ENCODE measurements around the gene CLN6.
"Not testable (repeated sequence)": the region's sequence is repeated elsewhere in the genome, so short reads cannot be mapped to it uniquely, and the experiment has no call there.

Gene CLN6

GRCh38 chr15:68206711-68207151 lies 22.8 kb downstream of the CLN6 start:
- no peak for DNase-seq (ENCODE audit: low read depth)

- no peak for DNase-seq (ENCODE audit: low read depth)
Measured at GRCh38 chr15:68205954-68206539, 23.5 kb downstream of the CLN6 start.

DNA sequence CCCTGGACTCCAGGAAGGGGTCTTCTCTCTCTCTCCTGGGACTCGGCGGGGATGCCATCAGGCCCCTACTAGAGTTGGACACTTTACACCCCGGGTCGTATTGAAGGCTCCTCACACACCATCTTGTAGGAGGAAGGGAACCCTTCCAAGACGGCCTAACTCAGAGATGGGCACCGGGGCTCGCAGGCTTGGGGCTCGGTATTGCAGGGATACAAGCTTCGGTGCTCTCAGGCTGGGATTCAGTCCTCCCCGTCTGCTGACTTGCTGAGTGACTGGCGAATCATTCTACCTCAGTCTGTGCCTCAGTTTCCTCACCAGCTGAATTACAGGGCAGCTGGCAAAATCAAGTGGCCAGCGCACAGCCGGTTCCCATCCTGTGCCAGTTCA lies 24.0 kb downstream of the CLN6 start:
- DNase-seq (ENCODE audit: low read depth), result no peak

DNA sequence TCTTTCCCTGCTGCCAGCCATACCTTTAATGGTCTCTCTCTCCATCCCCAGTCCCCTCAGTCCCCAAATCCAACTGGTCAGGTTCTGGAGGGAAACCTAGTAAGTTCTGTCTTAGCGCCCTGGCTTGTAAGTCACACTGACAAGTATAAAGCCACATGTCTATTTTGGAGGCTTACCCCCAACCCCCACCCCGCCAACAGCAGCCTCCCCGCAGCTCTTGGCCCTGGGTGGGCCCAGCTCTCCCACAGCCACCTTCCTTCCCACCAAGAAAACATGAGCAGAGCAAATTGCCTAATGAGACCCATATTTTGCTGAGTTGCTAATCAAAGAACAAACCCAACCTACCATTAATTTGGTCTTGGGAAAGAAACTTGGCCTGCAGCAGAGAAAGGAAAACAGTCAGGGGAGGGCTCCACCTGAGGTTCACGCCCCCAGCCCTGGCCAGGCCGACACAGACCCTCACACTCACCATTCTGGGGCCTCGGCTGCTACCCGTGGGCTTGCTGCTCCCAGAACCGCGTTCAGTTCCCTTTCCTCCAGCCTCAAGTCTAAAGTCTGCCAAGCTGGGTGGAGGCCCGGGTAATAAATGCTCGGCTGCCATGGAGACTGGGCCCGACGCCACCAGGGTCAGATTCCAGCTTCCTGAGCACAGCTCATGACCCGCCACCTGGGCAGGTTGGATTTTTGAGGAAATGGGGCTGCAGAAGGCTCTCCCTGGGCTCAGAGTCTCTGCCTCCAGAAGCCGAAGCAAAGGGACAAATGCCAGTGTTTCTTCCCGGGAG lies 24.6 kb downstream of the CLN6 start, which contains the start of gene CALML4:
CALML4 (minus strand) TSS at position 557 of the 782 bp plus-strand sequence; CDS start at position 472, 85 bp downstream.
- DNase-seq (ENCODE audit: low read depth), result no peak

- DNase-seq (ENCODE audit: low read depth), result no peak
Measured at GRCh38 chr15:68204361-68204760, 25.2 kb downstream of the CLN6 start.

DNA sequence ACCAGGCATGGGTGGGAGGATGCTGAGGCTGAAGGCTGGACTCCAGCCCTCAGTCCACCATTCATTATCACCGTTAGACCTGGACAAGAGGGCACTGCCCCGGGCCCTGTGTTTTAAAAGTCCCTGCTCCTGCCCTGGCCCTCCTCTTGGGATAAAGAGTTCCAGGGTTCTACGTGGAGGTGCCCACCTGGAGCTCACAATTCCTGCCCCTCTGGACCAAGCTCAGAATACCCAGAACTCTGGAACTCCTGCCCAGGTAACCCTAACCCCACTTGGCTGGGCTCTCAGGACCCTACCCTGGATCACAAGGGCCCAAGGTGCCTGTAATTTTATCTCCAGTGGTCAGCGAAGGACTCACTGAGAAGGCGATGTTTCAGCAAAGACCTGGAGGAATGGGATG lies 25.6 kb downstream of the CLN6 start:
- no peak for DNase-seq (ENCODE audit: low read depth)

- no peak for DNase-seq (ENCODE audit: low read depth)
Measured at GRCh38 chr15:68203486-68203885, 26.0 kb downstream of the CLN6 start.

DNA sequence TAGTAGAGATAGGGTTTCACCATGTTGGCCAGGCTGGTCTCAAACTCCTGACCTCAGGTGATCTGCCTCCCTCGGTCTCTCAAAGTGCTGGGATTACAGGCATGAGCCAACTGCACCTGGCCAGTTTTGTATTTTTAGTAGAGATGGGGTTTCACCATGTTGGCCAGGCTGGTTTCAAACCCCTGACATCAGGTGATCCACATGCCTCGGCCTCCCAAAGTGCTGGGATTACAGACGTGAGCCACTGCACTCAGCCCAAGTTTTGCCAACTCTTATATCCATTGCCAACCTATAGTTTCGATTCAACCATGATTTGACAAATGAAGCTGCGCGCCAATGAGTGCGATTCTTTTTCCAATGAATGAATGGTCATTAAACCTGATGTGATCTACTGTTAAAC lies 26.5 kb downstream of the CLN6 start:
- not testable (repeated sequence) for DNase-seq (ENCODE audit: low read depth)

DNA sequence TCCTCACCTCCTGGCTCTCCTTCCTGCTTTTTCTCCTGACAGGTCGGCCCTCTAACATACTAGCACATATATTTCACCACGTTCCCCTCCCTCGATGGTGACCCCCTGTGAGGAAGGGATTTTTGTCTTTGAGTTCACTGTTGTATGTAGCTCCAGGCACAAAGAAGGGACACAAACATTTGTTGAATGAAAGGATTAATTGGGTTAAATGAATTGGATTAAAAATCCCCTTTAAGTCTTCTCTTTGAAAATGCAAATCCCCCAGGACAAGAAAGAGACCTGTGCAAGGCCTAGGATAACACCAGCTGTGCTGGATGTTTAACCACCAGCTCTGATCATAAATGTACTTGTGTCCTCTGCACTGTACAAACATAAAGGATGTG lies 27.7 kb downstream of the CLN6 start:
- DNase-seq (ENCODE audit: low read depth), result no peak

DNA sequence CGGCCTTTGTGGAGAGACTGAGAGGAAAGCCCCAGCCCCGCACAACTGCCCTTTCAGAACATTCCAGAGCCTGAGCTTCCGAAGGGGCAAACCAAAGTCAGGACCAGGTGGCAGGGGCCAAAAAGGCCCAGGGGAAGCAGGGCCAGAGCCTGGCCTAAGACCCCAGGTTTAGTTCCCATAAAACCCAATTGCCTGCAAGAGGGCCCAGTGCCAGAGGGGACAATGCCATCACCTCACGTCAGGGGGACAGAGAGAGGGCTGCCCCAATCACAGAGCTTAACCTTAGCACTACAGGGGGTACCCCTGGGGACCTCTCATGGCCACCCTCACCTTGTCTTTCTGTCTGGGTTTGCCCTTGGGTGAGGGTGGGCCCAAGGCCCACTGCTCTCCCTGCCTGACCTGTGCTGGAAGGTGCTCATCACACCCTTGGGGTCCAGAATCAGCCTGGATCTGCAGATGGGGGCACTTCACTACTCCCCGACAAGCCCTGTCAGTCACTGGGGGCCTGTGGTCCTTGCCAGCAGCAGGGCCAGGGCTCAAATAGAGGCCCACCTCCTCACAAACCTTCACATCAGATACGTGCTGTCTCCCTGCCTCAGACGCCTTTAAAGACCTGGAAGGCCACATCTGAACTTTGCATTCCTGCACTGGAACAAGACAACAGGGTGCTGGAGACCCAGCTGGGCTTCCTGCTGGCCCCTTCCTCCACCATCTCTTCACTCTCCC lies 28.2 kb downstream of the CLN6 start:
- no peak for DNase-seq (ENCODE audit: low read depth)

DNA sequence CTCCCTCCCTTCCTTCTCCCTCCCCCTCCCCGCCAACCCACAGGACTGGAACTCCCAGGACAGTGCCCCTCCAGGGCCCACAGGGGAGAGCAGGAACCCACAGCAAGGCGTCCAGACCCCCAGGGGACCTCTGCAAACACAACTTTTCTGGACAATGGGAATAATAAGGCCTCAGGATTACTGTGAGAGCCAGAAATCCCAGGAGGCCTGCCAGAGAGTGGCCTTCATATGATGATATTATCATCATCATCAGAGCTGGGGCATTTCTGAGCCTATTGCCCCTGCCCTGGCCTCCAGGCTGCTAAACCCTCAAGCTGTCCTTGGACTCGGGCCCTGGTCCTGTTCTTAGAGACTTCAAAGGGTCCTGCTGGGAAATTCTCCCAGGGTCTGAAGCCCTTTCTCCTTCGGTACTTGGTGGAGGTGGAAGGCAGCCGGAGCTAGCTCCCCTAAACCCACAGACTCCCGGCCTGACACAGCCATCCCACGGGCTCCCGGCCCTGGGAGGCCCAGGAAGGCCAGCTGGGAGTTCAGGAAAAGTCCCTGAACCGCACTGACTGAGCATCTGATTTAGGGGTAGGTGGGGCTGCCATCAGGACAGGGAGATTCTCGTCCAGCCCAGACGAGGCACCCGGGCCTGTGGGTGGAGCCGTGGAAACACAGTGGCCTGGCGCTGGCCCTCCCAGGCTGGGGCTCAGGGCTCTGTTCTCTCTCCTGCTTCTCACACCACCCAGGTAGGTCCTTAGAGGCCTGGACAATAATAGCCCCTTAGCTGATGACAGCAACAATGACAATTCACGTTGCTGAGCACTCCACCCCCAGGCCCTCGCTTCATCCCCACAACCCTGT lies 29.3 kb downstream of the CLN6 start:
- no peak for DNase-seq (ENCODE audit: low read depth)

GRCh38 chr15:68199340-68199739 lies 30.2 kb downstream of the CLN6 start:
- no peak for DNase-seq (ENCODE audit: low read depth)

- DNase-seq (ENCODE audit: low read depth), result no peak
Measured at GRCh38 chr15:68197661-68198437, 31.7 kb downstream of the CLN6 start.

- no peak for DNase-seq (ENCODE audit: low read depth)
Measured at GRCh38 chr15:68197170-68197492, 32.4 kb downstream of the CLN6 start.

- no peak for DNase-seq (ENCODE audit: low read depth)
Measured at GRCh38 chr15:68196445-68197169, 32.9 kb downstream of the CLN6 start.

GRCh38 chr15:68195336-68196112 lies 34.0 kb downstream of the CLN6 start:
- DNase-seq (ENCODE audit: low read depth), result no peak

GRCh38 chr15:68192804-68193486 lies 36.6 kb downstream of the CLN6 start:
- no peak for DNase-seq (ENCODE audit: low read depth)

GRCh38 chr15:68192117-68192516 lies 37.4 kb downstream of the CLN6 start:
- no peak for DNase-seq (ENCODE audit: low read depth)

DNA sequence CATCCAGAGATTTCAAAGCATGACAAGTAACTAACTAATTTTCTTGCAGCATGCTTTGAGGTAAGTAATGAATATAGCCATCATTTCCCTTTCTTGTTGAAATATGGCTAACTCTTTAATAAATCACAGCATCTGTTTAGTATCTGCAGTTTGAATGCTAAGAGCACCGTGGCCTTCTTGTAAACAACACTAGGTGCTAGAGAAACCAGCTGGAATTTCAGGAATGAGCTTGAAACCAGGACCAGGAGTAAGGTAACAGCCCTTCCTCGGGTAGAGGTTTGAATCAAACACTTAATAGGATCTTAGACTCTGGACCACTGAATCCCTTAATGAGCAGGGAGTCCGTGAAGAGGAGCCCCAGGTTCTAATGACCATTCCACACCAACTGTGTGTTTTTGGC lies 38.0 kb downstream of the CLN6 start:
- DNase-seq (ENCODE audit: low read depth), result no peak
